GM20431 (cell line): Measurements from ENCODE around the gene TFCP2L1.

Source experiments
- in situ Hi-C: fragments of 300-500 bp; cut with MseI, MboI; formaldehyde crosslinking; loops from one replicate; pipeline ENCODE4 v1.15.0; 2020; ENCODE audit warnings: low sequenced_read_pairs; ENCODE audit not compliant: unreplicated experiment

Gene TFCP2L1

DNA sequence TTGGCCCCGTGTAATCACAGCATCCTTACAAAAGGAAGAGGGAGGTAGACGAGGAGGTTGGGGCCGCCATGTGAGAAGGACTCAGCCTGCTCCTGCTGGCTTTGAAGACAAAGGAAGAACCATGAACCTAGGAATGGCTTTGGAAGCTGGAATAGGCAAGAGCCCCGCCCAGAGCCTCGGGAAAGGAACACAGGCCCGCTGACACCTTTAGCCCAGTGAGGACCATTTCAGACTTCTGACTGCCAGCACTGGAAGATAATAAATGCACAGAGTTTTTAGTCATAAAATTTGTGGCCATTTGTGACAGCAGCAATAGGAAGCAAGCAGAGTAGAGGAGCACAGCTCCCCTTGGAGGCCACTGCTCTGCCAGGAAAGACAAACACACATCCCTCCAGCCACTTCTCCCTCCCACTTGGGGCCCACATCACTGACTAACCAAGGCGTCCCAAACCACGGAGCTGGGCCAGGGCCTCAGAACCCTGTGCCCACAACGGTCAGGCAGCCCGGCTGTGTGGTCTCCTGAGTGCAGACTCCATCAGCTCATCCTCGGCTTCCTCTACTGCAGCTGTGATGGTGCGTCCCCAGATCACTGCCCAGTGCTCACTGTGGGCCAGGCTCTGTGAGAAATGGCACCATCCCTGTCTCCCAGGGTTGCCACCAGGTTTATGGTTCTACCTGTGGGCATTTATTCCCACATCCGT, 39.7 kb downstream of the TFCP2L1 start:
- in situ Hi-C loops: no loop called here

DNA sequence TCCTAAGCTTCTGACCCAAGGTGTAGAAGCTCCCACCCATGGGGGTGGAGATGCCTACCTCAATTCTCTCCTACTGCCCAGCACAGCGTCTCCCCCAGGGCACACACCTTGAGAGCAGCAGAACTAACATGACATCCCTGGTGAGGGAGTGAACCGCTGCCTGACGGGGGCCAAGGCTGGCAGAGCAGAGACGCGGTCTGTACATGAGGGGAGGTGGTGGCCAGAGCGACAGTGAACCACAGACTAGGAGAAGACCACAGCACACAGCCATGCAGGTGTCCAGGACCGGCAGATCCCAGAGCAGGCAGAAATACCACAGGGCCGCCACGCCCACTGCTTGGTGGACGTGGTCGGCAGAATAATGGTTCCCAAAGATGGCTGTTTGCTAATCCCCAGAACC, 40.4 kb downstream of the TFCP2L1 start:
- in situ Hi-C loops: no loop called here

DNA sequence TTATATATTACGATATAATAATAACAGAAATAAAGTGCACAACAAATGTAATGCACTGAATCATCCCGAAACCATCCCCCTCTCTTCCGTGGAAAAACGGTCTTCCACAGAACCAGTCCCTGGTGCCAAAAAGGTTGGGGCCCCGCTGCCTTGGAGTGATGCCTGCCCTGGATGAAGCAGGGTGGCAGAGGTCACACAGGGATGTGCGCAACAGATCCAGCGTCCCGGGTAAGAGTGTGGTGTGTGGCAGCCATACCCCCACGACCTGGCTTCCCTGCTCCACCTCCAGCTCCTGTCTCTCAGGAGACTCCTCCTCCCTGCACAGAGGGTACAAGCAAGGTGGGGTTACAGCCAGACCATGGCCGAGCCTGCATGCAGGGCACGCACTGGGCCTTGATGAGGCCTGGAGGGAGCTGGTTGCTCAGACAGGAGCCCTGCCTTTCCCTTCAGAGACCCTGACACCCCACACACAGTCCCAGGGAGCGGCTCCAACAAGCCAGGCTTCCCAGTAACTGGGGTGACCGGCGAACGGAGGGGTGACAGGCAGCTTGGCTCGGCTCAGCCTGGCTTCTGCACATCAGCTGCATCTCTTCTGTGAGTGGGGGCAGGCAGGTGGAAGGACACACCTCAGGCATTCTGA, 41.1 kb downstream of the TFCP2L1 start:
- in situ Hi-C loops: no loop called here

DNA sequence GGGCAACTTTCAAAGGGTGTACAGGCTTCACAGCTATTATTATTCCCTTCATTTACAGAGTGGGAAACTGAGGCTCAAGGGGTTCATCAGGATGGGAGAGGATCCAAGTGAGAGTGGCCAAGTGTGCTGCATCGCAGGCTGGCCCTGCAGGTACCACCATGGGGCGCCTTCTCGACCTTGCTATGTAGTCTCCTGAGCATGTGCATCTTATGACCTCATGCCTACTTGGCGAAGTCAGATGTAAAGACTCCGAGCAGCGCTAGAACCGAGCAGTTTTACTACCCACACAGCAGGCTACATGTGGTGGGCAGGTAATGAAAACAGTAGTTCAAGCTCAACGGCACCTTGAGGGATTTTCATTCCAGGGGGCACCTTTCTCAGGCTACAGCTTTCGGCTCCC, 42.0 kb downstream of the TFCP2L1 start:
- in situ Hi-C loops: no loop called here

DNA sequence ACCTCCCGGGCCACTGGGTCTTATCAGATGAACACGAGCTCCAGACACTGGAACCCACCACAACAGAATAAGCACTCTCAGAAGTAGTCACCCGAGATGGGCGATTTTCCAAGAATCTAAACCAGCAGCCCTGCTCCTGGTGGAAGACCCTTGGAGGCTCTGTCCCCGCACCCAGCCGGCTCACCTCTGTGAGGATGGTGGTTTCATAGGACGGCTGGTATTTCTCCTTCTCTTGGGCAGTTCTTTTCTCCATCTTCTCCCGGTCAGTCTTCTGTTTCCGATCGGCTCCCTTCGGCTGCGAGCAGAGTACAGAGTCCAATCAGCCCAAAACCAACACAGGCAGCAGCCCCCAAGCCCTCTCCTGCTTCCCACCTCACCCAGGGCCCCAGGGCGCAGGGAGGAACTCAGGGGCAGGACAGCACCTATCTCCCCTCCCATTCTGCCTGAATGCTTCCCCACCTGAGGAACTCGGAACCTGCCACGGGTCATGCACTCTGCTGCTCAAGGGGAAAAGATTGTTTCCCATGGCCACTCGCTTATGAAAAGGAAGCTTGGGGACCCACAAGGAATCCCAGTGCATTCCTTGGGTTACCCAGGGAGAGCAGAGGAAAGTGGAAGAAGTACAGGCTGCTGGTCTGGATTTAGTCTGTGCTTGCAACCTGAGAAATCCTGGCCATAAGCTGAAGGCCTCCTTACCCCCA, 42.7 kb downstream of the TFCP2L1 start:
- in situ Hi-C loops: no loop called here

DNA sequence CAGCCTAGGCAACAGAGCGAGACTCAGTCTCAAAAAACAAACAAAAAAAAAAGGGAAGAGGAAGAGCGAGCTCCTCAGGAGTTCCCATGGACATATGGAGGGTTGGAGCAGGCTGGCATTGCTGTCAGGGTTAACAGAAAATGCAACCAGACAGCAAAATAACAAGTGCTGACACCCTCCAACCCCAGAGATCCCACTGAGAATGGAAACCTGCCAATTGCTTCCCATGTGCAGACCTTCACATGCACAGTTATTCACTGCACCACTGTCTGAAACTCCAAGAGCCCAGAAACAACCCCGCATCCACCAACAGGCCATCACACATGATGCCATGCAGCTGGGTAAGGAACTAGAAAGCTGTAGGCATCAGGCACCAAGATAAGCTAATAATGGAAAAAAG, 43.5 kb downstream of the TFCP2L1 start:
- in situ Hi-C loops: no loop called here

DNA sequence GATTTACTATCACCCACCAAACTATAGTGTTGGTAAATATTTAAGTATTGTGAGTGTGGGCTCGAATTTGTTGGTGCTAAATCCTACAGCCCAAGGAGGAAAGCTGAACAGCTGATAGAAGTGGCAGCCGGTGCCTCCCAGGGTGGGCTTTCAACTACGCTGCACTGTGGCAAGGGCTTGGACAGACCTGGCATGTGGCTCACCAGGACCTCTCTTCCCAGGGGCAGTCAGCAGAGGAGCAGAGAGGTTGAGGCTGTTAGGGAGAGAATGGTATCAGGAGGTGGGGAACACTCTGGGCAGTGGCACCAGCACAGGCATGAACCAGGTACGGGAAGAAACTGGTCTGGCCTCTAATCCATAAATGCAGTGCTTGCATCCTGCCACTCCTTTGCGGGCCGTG, 44.6 kb downstream of the TFCP2L1 start:
- in situ Hi-C loops: no loop called here

DNA sequence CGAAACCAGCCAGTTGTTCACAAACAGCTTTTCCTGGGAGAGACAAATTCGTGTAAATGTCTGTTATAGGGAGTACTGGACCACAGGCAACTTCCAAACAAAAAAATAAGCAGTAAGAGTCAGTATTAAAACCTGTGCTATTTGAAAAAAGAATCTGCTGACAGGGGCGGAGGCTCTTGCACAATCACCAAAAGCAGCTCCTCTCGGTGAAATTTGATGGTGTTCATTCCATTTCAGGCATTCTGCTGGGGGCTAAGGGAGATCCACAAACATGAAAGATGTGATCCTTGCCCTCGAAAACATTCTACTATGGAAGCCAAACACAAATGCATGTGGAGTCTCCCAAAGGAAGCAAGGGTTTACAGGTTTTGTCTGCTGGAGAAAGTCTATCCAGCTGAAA, 45.0 kb downstream of the TFCP2L1 start:
- in situ Hi-C loops: no loop called here

DNA sequence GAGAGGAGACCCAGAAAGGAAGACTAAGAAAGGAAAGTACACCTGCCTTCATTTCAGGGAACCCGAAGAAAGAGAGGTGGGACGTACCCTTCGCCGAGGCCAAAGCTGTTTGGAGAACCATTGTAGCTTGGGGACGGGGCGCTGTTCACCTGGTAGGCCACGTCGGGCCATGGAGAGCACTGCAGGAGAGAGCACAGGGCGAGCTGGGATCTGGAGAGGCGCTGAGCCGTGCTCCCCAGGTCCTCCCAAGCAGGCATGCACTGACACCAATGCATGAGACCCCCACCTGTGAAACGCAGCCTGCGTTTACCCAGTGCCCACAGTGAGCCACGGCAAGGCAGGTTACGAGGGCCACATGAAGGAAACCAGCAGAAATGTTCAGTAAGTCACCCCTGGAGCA, 45.5 kb downstream of the TFCP2L1 start:
- in situ Hi-C loops: no loop called here

DNA sequence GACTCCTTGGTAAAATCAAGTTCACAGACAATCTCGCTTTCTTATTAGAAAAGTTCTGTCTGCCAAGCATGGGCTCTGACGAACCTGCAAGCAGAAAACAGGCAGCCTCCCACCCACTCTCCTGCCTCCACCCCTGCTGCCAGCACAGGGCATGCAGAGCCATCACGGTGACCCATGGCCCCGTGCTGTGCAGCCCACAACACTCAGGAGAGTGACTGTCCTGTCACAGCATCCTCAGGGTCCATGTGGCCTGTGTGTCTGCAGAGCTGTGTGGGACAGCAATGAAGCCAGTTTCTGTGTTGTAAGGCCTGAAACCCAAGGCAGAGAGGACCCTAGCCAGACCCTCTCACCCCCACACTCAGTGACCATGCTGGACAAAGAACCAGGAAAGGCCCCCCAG, 46.2 kb downstream of the TFCP2L1 start:
- in situ Hi-C loops: no loop called here

DNA sequence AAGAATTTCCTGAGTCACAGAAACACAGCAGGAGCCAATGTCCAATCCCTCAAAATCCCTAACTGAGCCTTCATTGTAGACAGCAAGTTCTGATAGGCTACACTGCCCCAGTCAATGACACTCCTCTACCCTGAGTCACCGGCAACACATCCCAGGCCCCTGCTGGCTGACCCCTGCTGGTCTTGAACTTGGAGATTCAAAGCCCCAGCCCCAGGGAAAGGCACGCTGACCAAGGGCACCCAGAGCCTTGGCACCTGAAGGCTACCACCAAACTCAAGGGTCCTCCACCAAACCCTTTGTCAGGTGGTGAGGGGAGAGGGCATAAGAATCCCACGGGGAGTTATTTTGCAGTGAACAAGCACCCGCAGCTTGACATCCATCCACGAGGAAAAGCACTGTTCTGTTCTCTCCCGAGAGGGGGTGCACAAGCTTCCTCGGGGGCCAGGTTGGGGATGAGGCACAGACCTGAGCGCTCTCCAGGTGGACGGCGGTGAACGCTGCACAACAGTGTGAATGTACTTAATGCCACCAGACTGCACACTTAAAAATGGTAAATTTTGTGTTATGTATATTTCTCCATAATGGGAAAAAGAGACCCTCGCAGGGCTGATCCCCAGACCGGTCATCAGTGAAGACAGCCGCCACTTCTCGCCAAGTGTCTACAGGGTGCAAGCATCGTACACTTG, 46.9 kb downstream of the TFCP2L1 start:
- in situ Hi-C loops: no loop called here

DNA sequence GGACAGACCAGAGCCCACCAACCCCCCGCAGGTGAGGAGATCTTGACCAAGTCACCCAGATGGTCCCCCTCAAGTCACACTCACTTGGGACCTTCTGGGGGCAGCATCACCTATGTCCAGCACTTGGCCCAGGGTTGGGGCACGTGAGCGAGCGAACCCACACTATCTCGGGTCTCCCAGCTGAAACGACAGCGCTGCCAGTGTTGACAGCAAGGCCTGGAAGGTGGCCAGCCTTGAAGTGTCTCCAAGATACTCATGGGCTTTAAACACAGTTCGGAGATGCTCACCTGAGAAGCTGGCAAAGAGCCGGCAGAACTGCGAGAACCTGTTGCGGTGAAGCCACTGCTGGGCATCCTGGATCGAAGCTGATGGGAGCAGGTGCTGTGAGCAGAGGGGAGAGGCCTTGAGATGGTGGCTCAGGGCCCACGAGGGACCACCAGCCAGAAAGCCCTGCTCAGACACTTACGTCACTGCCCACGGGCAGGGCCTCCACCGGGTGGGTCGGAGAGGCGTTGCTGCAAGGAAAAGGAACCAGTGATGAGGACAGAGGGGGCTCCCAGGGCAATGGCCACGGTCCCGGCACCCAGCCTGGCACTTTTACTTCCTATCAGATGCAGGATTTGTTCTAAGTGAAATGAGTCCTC, 47.5 kb downstream of the TFCP2L1 start:
- in situ Hi-C loops: no loop called here

DNA sequence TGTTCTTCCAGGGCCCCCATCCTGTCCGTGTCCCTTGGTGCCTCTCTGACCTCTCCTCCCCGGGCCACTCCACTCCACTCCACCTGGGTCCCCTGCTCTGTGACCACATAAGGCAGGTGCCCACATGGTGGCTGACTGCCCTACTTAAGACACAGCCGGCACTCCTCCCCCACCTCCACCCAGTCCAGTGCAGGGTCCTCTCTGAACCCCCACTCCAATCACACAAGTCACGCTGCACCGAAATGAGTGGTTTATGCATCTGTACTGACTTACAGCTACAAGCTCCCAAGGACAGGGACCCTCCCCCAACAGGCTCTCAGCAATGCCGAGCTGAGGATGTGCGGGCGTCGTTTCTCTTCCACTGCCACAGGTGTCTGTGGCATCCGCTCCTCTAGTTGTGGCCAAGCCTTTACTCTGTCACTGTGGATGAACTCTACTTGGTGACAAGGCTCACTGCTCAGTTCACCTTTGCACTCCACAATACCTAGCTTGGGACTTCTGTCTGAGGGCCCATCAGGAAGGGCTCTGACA, 48.3 kb downstream of the TFCP2L1 start:
- in situ Hi-C loops: no loop called here

DNA sequence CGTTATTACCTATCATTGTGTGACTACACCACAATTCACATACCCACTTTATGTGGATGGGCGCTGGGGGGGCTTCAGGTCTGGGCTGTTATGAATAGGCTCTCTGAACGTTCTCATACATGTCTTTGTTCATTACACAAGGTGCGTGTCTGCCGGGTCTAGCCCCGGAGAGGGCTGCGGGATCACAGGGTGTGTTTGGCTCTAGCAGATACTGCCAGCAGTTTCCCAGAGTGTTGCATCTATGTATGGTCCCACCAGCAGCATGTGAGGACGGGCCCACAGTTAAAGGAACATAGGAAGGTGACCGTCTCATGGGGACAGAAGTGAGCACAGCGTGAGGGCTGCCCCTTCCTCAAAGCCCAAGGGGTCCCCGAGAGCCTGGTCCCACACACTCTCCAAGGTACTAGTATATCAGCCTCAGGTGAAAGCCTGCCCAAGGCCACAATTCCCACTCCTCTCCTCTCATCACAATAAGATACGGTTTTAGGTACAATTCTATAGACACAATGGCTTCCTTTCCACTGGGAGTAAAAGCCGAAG, 48.8 kb downstream of the TFCP2L1 start:
- in situ Hi-C loops: no loop called here

DNA sequence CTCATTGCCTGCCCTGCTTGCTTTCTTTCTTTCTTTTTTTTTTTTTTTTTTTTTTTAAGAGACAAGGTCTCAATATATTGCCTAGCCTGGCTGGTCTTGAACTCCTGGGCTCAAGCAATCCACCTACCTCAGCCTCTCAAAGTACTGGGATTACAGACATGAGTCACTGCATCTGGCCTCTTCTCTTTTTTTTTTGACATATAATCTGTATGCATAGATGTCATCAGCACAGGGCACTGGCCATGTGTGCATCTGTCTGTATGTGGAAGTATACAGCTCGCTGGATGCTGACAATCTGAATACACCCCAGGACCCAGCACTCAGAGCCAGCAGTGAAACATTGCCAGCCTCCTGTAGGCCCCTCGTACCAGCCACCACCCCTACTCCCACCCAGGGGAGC, 49.5 kb downstream of the TFCP2L1 start:
- in situ Hi-C loops: no loop called here

DNA sequence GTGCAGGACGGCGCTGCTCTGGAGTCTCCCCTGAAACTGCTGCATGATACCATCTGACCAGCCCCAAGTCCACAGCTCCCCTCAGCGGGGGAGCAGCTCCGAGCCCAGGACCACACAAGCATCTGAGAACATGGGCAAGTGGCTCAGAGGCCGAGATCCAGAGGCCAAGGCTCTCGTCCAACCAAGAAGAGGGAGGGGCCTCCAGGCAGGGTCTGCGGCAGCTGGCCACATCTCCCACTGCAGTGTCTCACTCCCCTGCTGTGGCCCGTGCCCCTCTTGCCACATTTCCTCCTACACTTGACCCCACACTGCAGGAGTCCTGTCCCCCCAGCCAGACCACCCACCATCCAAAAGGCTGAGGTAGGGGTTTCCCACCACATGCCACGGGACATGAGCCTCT, 50.2 kb downstream of the TFCP2L1 start:
- in situ Hi-C loops: no loop called here

DNA sequence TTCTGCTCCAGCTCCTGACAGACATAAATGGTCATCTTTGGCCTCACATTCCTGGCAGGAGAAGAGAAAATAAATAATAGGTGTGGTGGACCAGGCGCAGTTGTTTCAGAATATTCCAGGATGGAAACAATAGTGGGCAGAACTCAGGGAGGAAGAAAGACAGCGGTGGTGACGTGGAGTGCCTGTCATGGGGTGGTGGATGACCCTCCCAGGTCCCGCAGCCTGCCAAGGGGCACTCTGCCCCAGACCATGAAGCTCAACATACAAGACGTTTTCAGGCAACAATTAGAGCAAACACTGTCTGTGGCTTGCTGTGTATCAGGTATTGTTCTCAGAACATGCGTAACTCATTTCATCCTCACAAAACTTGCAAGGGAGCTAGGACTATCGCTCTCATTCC, 50.9 kb downstream of the TFCP2L1 start:
- in situ Hi-C loops: no loop called here

DNA sequence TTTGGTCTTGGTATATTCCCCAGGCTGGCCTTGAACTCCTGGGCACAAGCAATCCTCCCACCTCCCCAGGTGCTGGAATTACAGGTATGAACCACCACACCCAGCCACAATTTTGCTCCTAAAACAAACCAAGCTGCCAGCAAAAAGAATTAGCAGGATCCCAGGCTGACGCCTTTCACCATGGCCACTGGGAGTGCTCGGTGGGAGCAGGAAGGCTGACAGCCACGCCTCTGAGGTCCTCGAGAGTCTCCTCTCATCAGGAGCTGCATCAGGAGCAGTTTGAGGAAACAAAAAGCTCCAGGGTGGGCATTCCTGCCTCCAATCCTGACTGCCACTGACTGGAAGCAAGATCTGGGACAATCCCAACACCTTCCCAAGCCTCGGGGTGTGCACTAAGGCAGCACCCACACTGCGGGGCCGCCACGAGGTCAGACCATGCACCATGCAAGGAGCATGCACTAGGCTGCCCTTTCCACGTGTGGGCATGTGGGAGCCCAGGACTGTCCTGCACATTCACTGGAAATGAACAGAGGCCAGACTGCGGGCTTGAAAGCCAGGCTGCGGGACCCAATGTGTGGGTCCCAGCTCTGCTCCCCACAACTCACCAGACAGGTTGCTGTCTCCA, 51.4 kb downstream of the TFCP2L1 start:
- in situ Hi-C loops: no loop called here

DNA sequence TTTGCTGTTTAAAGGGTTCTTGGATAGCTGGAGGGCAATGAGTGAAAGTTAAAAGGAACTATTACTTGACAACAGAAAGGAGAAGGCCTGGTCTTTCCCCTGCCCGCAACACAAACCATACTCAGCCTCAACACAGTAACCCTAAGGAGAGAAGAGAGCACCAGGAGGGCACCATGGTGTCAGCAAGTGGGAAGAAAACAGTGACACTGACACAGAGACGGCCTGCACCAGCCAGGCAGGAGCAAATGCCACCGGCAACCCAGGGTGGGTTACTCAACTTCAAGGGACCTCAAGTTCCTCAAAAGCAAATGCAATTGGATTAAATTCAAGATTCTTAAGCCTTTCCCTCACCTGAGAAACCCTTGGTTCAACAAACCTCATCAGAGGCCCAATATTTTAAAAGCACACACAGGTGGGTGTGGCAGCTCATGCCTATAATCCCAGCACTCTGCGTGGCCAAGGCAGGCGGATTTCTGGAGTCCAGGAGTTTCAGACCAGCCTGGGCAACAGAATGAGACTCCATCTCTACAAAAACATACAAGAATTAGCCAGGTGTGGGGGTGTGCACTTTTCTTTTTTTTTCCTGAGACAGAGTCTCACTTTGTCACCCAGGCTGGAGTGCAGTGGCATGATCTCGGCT, 52.3 kb downstream of the TFCP2L1 start:
- in situ Hi-C loops: no loop called here
